HEK293 (cell line): Measurements from ENCODE around the gene RAP1A.

Experiments
- CTCF ChIA-PET: fragments of 350-600 bp; formaldehyde crosslinking; extraction: SDS; loops from one replicate; lab custom pipeline; 2021; ENCODE audit warnings: antibody characterized with exemption; lab: Yijun Ruan, JAX
- POLR2A ChIA-PET: fragments of 300-600 bp; formaldehyde crosslinking; extraction: SDS; loops from one replicate; lab custom pipeline; 2020; ENCODE audit warnings: antibody characterized with exemption, inconsistent platforms; lab: Yijun Ruan, JAX
- H3K27ac ChIP-seq: fragments of 200-500 bp; sonication (Bioruptor generic); 2 replicates; pipeline ENCODE4 v1.5.1; 2014; ENCODE audit warnings: low read depth, low read length, control low read depth, inconsistent platforms; ENCODE audit errors: extremely low read depth
- H3K36me3 ChIP-seq, 2 experiments: fragments of 200-500 bp in 1 of 2; sonication (Bioruptor generic) in 1 of 2; 1 replicate in 1 of 2; 2 replicates in 1 of 2; pipeline ENCODE4 v1.5.1; 2014 to 2017; ENCODE audit warnings: inconsistent platforms in 2 of 2, low read length in 2 of 2; ENCODE audit not compliant: control insufficient read depth in 2 of 2, insufficient read depth in 1 of 2
- H3K4me1 ChIP-seq: fragments of 200-500 bp; sonication (Bioruptor generic); 2 replicates; pipeline ENCODE4 v1.5.1; 2014; ENCODE audit warnings: mild to moderate bottlenecking, low read length, inconsistent platforms; ENCODE audit not compliant: control insufficient read depth, insufficient read depth
- H3K4me3 ChIP-seq: 2 replicates; pipeline ENCODE4 v1.5.1; 2011; ENCODE audit warnings: low read depth, mild to moderate bottlenecking, control low read depth, low read length, moderate library complexity
- H3K9me3 ChIP-seq: fragments of 200-500 bp; sonication (Bioruptor generic); 2 replicates; pipeline ENCODE4 v1.5.1; 2014; ENCODE audit warnings: low read depth, low read length, inconsistent platforms; ENCODE audit not compliant: control insufficient read depth, insufficient read depth
- EGR2 ChIP-seq: fragments of 450-650 bp; formaldehyde crosslinking; IDR thresholded peaks from 2 replicates; pipeline ENCODE4 v1.5.1; 2016; ENCODE audit warnings: low read depth, missing biosample characterization, missing genetic modification characterization
- KLF10 ChIP-seq: fragments of 450-650 bp; IDR thresholded peaks from 2 replicates; pipeline ENCODE4 v1.5.1; 2018; ENCODE audit warnings: missing biosample characterization, mild to moderate bottlenecking, missing genetic modification characterization
- YY2 ChIP-seq: fragments of 450-650 bp; formaldehyde crosslinking; IDR thresholded peaks from 2 replicates; pipeline ENCODE4 v1.5.1; 2016; ENCODE audit warnings: missing biosample characterization, missing genetic modification characterization
- ZIC2 ChIP-seq: fragments of 450-650 bp; formaldehyde crosslinking; IDR thresholded peaks from 2 replicates; pipeline ENCODE4 v1.5.1; 2016; ENCODE audit warnings: missing biosample characterization, missing genetic modification characterization
- ZNF148 ChIP-seq: fragments of 450-650 bp; formaldehyde crosslinking; IDR thresholded peaks from 2 replicates; pipeline ENCODE4 v1.5.0; 2017; ENCODE audit warnings: missing biosample characterization, missing genetic modification characterization, borderline replicate concordance
- ZNF174 ChIP-seq: fragments of 450-650 bp; formaldehyde crosslinking; IDR thresholded peaks from 2 replicates; pipeline ENCODE4 v1.5.0; 2017; ENCODE audit warnings: missing biosample characterization, mild to moderate bottlenecking, missing genetic modification characterization
- ZNF18 ChIP-seq: fragments of 450-650 bp; formaldehyde crosslinking; IDR thresholded peaks from 2 replicates; pipeline ENCODE4 v1.5.1; 2016; ENCODE audit warnings: missing biosample characterization, missing genetic modification characterization
- ZNF292 ChIP-seq: fragments of 450-650 bp; formaldehyde crosslinking; IDR thresholded peaks from 2 replicates; pipeline ENCODE4 v1.5.1; 2016; ENCODE audit warnings: low read depth, missing biosample characterization, missing genetic modification characterization, borderline replicate concordance
- ZNF433 ChIP-seq: fragments of 450-650 bp; formaldehyde crosslinking; IDR thresholded peaks from 2 replicates; pipeline ENCODE4 v1.5.1; 2016; ENCODE audit warnings: missing biosample characterization, missing genetic modification characterization, low read depth
- ZNF544 ChIP-seq: fragments of 450-650 bp; formaldehyde crosslinking; IDR thresholded peaks from 2 replicates; pipeline ENCODE4 v1.5.0; 2017; ENCODE audit warnings: missing biosample characterization, missing genetic modification characterization
- ZNF645 ChIP-seq: fragments of 450-650 bp; formaldehyde crosslinking; IDR thresholded peaks from 2 replicates; pipeline ENCODE4; 2016; ENCODE audit warnings: missing biosample characterization, missing genetic modification characterization
- ZNF76 ChIP-seq: fragments of 450-650 bp; formaldehyde crosslinking; IDR thresholded peaks from 2 replicates; pipeline ENCODE4; 2016; ENCODE audit warnings: low read depth, missing biosample characterization, missing genetic modification characterization, borderline replicate concordance
- ZNF776 ChIP-seq: fragments of 450-650 bp; formaldehyde crosslinking; IDR thresholded peaks from 2 replicates; pipeline ENCODE4 v1.5.0; 2017; ENCODE audit warnings: missing biosample characterization, missing genetic modification characterization, borderline replicate concordance
- ZSCAN4 ChIP-seq: fragments of 450-650 bp; formaldehyde crosslinking; IDR thresholded peaks from 2 replicates; pipeline ENCODE4 v1.5.1; 2017; ENCODE audit warnings: missing biosample characterization, missing genetic modification characterization

The RAP1A gene

GRCh38 chr1:111666828-111667227, 47.2 kb downstream of the RAP1A start (continued):
- TF ChIP-seq ZNF776 (tag by site-specific recombination), result no peak

- no peak for TF ChIP-seq EGR2 (tag by site-specific recombination)
- ChIA-PET CTCF (interaction anchor here (0.6 to 1.4 kb wide), 4 partner anchors 10 to 161 kb away, joined by 3 to 4 read pairs (median 3); no protein-coding TSS in a partner anchor), POLR2A (no interaction called here)
- Histone ChIP-seq H3K4me3 (no peak overlapping the region), H3K36me3 (no peaks in the 10 kb centered on the region), H3K4me1 (no peaks in the 10 kb centered on the region), H3K27ac (no peak overlapping the region), H3K9me3 (no peaks in the 10 kb centered on the region)
Measured at GRCh38 chr1:111669268-111669667, 49.7 kb downstream of the RAP1A start.

- H3K4me3 ChIP-seq, result no peak overlapping the region
- CTCF ChIA-PET, result interaction anchor here (0.7 kb wide), 1 partner anchor 1449 kb away, joined by 4 read pairs; no protein-coding TSS in a partner anchor
- TF ChIP-seq ZNF174 (tag by site-specific recombination), result no peak
- no peak for TF ChIP-seq ZIC2 (tag by site-specific recombination)
- TF ChIP-seq YY2, result no peak
- no peak for TF ChIP-seq ZNF433 (tag by site-specific recombination)
- TF ChIP-seq, all 188 proteins: peak for 0
- POLR2A ChIA-PET, result no interaction called here
- H3K9me3 ChIP-seq, result no peaks in the 10 kb centered on the region
- no peak overlapping the region for H3K27ac ChIP-seq
- H3K4me1 ChIP-seq, result no peaks in the 10 kb centered on the region
- H3K36me3 ChIP-seq, result peaks cover 0 to 3% of the 10 kb centered on the region in 2 experiments; a peak in 1 of 3 replicates
Measured at GRCh38 chr1:111671852-111672251, 52.3 kb downstream of the RAP1A start.

GRCh38 chr1:111672331-111672730, 52.7 kb downstream of the RAP1A start:
- Histone ChIP-seq H3K4me3 (no peak overlapping the region), H3K36me3 (peaks cover 0 to 5% of the 10 kb centered on the region in 2 experiments; a peak in 1 of 3 replicates), H3K9me3 (no peaks in the 10 kb centered on the region), H3K27ac (no peak overlapping the region), H3K4me1 (no peaks in the 10 kb centered on the region)
- TF ChIP-seq ZNF18 (tag by site-specific recombination), result no peak
- ChIA-PET CTCF (interaction anchor here (0.7 kb wide), 1 partner anchor 1448 kb away, joined by 4 read pairs; no protein-coding TSS in a partner anchor), POLR2A (no interaction called here)

GRCh38 chr1:111677604-111678003, 58.0 kb downstream of the RAP1A start:
- H3K27ac ChIP-seq, result no peak overlapping the region
- TF ChIP-seq ZNF292, result no peak
- no peak for TF ChIP-seq ZNF645 (tag by site-specific recombination)
- TF ChIP-seq ZNF76 (tag by site-specific recombination), result no peak
- no peak for TF ChIP-seq KLF10
- TF ChIP-seq ZSCAN4 (tag by site-specific recombination), result no peak
- no peak for TF ChIP-seq ZNF174 (tag by site-specific recombination)
- TF ChIP-seq ZNF148 (tag by site-specific recombination), result no peak
- no peak for TF ChIP-seq ZNF544
- no peaks in the 10 kb centered on the region for H3K4me1 ChIP-seq
- ChIA-PET CTCF (interaction anchor here (0.6 to 1.7 kb wide), 4 partner anchors 13 to 170 kb away, joined by 3 to 4 read pairs (median 3); no protein-coding TSS in a partner anchor), POLR2A (no interaction called here)
- H3K9me3 ChIP-seq, result no peaks in the 10 kb centered on the region
- peaks cover 0 to 8% of the 10 kb centered on the region in 2 experiments; a peak in 1 of 3 replicates for H3K36me3 ChIP-seq
- no peak overlapping the region for H3K4me3 ChIP-seq
